ENCODE data around the gene ARL16.
A peak's percentile ranks its signal among the peaks of the same experiment; 100 is the strongest.
"Not testable (repeated sequence)": the region's sequence is repeated elsewhere in the genome, so short reads cannot be mapped to it uniquely, and the experiment has no call there.

Gene ARL16

GRCh38 chr17:81681672-81682071, 1.9 kb downstream of the ARL16 start:
- DNase-seq (ENCODE audit: low read depth), result no peak
- H3K4me3 ChIP-seq (ENCODE audit: low read depth, low read length), result no peak overlapping the region

DNA sequence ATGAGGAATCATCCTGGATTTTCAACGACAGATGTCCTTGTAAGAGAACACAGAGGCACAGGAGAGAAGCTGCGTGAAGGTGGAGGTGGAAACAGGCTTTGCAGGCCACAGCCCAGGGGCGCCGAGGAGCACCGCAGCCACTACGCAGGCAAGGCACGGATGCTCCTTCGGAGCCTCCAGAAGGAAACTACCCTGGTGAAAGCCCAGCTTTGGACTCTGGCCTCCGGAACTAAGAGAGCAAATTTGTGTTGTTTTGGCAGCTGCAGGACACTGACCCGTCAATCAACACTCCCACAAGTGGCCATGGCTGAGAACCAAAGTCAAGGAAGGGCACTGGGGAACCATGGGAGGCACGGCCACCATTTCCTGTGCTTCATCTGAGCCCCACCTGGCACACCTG, 3.4 kb downstream of the ARL16 start:
- H3K4me3 ChIP-seq (ENCODE audit: low read depth, low read length), result no peak overlapping the region
- DNase-seq (ENCODE audit: low read depth), result no peak

- no peak overlapping the region for H3K4me3 ChIP-seq (ENCODE audit: low read depth, low read length)
- DNase-seq (ENCODE audit: low read depth), result no peak
Observed at GRCh38 chr17:81676906-81677305, 6.7 kb downstream of the ARL16 start.

GRCh38 chr17:81675515-81676221, 7.9 kb downstream of the ARL16 start:
- not testable (repeated sequence) for DNase-seq (ENCODE audit: low read depth); H3K4me3 ChIP-seq (ENCODE audit: low read depth, low read length)

GRCh38 chr17:81673561-81674258, 9.9 kb downstream of the ARL16 start:
- no peak for DNase-seq (ENCODE audit: low read depth)
- H3K4me3 ChIP-seq (ENCODE audit: low read depth, low read length), result no peak overlapping the region

DNA sequence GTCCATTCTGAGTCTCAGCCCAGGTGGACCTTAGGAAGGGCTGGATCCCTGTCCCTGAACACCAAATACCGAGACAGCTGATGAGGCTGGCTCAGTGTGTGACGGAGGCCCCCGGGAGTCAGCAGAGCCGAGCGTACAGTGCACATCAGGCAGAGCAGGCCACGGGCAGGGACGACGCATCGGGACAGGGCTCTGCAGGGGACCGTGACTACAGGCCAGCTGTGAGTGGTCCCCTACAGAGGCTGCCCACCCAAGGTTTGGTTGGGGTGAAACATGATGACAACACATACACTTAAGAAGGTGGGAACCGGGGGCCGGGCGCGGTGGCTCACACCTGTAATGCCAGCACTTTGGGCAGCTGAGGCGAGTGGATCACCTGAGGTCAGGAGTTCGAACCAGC, 10.6 kb downstream of the ARL16 start:
- no peak overlapping the region for H3K4me3 ChIP-seq (ENCODE audit: low read depth, low read length)
- no peak for DNase-seq (ENCODE audit: low read depth)

DNA sequence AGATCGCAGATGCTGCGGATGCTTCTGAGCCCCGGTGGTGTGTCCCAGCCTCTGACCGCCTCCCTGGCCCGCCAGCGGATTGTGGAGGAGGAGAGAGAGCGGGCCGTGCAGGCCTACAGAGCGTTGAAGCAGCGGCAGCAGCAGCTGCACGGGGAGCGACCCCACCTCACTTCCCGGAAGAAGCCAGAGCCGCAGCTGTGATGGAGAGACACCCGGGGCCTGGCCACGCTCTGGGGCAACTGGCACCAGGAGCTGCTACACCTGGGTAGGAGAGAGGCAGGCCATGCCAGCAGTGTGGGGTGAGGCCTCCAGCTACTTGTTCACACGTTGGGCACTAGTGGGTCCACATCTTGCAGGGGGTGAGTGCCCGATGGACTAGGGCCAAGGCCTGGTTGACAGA, 11.1 kb downstream of the ARL16 start:
- no peak overlapping the region for H3K4me3 ChIP-seq (ENCODE audit: low read depth, low read length)
- DNase-seq (ENCODE audit: low read depth), result no peak

- DNase-seq (ENCODE audit: low read depth), result no peak
- H3K4me3 ChIP-seq (ENCODE audit: low read depth, low read length), result no peak overlapping the region
Observed at GRCh38 chr17:81667754-81668153, 15.8 kb downstream of the ARL16 start.

DNA sequence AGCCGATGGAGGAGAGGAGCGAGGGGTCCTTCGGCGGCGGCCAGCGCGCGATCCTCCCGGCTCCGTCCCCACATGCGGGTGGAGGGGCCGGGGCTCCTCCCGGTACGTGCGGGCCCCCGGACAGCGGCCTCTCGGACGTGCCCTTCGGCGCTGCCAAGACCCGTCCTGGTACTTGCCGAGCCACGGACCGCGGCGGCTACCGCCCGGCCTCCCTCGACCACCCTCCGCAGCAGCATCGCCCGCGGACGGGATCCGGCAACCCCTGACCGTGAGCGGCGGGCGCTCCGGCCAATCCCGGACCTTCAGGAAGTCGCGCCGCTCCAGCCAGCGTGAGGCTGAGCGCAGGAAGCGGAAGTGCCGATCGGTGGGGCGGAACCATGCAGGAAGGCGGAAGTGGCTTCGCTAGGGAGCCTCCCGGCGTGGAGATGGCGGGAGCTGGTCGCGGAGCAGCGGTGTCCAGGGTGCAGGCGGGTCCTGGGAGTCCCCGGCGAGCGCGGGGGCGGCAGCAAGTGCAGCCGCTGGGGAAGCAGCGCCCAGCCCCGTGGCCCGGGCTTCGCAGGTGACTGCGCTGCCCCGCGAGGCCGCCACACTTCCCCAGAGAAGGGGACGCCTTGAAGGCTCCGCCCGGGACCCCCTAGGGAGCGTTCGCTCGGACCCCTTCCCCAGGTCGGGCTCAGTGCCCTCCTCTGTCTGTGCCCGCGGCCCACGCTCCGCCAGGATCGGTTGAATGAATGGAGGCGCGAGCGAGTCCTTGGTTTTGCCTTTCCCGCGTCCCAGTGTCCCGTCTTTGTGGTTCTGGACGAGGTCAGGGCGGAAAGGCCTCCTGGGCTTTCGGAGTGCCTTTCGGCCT, 17.0 kb downstream of the ARL16 start, which contains the start of the genes CCDC137 and OXLD1:
CCDC137 (plus strand) TSS at position 396 of the 850 bp plus-strand sequence; CDS start at position 426, 30 bp downstream.
OXLD1 (minus strand) TSS at position 264 of the 850 bp plus-strand sequence; CDS start at position 236, 28 bp downstream.
- peak; percentile 90 for DNase-seq (ENCODE audit: low read depth)

GRCh38 chr17:81666092-81666341, 17.6 kb downstream of the ARL16 start:
- no peak for DNase-seq (ENCODE audit: low read depth)

More for the DNA sequence above, 17.0 kb downstream of the ARL16 start, which contains the start of the genes CCDC137 and OXLD1:
- H3K4me3 ChIP-seq (ENCODE audit: low read depth, low read length), result peak within 1 kb of the TSS; percentile 69

GRCh38 chr17:81665205-81666091, 18.1 kb downstream of the ARL16 start:
- no peak for DNase-seq (ENCODE audit: low read depth)
- peak overlapping the region; percentile 69 for H3K4me3 ChIP-seq (ENCODE audit: low read depth, low read length)

More at GRCh38 chr17:81666092-81666341, 17.6 kb downstream of the ARL16 start:
- H3K4me3 ChIP-seq (ENCODE audit: low read depth, low read length), result peak overlapping the region; percentile 69

DNA sequence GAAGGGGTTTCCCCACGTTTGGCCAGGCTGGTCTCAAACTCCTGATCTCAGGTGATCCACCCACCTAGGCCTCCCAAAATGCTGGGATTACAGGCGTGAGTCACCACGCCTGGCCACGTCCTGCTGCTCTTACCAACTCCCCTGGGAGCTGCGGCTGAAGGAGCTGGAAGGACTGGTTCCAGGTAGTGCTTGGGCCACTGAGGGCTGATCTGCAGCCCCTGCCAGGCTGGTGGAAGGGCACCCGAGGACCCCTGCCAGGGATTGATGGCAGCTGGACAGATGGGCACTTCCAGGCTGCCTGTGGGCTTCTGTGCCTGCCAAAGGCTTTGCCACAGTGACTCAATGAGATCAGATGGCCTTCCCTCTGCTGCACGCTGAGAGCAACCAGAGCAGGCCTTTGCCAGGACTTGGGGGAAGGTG, 19.5 kb downstream of the ARL16 start:
- no peak overlapping the region for H3K4me3 ChIP-seq (ENCODE audit: low read depth, low read length)
- no peak for DNase-seq (ENCODE audit: low read depth)

- DNase-seq (ENCODE audit: low read depth), result no peak
- no peak overlapping the region for H3K4me3 ChIP-seq (ENCODE audit: low read depth, low read length)
Observed at GRCh38 chr17:81662002-81662401, 21.6 kb downstream of the ARL16 start.

- no peak for DNase-seq (ENCODE audit: low read depth)
- H3K4me3 ChIP-seq (ENCODE audit: low read depth, low read length), result no peak overlapping the region
Observed at GRCh38 chr17:81660441-81660840, 23.2 kb downstream of the ARL16 start.

DNA sequence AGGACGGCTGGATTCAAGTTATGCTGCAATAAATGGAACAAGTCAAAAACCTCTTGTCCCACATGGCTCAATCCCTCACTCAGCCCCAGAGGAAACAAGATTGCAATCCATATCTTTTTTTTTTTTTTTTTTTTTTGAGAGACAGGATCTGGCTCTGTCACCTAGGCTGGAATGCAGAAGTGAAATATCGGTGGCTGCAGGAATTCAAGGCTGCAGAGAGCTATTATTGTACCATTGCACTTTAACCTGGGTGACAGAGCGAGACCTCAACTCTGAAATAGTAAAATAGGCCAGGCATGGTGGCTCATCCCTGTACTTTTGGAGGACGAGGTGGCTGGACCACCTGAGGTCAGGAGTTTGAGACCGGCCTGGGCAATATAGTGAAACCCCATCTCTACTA, 24.6 kb downstream of the ARL16 start:
- DNase-seq (ENCODE audit: low read depth), result no peak
- H3K4me3 ChIP-seq (ENCODE audit: low read depth, low read length), result no peak overlapping the region

GRCh38 chr17:81656835-81657234, 26.8 kb downstream of the ARL16 start:
- DNase-seq (ENCODE audit: low read depth), result no peak
- H3K4me3 ChIP-seq (ENCODE audit: low read depth, low read length), result no peak overlapping the region

DNA sequence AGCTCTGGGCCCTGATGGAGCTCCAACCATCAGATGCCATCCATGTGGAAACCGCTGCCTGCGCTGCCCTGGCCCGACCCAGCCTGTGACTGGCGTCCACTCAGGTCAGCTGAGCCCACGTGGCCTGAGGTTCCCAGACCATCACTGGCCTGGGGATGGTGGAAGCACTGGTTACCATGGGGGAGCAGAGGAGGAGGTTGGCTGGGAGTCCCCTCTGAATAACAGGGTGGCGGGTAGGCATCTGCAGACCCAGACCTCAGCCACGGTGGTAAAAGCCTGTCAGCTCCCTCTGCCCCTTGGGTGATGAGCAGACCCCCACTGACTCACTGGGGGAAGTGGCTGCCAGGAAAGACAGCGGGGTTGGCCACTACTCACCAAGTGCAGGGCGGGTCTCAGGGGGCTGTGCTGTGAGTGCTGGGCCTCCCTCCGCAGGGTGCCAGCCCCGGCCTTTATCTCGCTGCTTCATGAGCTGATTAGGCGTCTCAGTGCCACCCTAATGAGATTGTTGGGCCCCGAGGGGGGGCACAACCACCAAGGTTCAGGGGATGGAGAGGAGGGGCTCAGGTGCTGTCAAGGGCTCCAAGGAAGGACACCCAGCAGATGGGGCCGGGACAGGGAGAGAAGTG, 27.4 kb downstream of the ARL16 start, which contains the start of gene PDE6G:
PDE6G (minus strand) TSS at position 425 of the 626 bp plus-strand sequence. CDS start 3,237 bp downstream, outside the sequence.
- H3K4me3 ChIP-seq (ENCODE audit: low read depth, low read length), result no peak within 1 kb of the TSS
- DNase-seq (ENCODE audit: low read depth), result no peak

- DNase-seq (ENCODE audit: low read depth), result no peak
- no peak overlapping the region for H3K4me3 ChIP-seq (ENCODE audit: low read depth, low read length)
Observed at GRCh38 chr17:81655378-81656117, 28.0 kb downstream of the ARL16 start.

Data from skeletal muscle cell (primary cell).